Lower lobe of right lung (tissue), 2 donors: ENCODE measurements around the gene NCF4. TPM values are rescaled to one million over a fixed set of nuclear protein-coding genes. Genes with fewer than 3 reads are reported as not detected.

Source experiments
- ATAC-seq, 2 donors: fragments of 200-7000 bp; cut with Tn5 transposase; one replicate each; pipeline ENCODE4 v1.9.1; 2020 to 2022; ENCODE audit warnings: mild to moderate bottlenecking in 2 of 2, moderate library complexity in 2 of 2
- DNase-seq: peaks from one replicate; pipeline ENCODE4 v3.0.0-alpha.2; 2020
- H3K27ac ChIP-seq: fragments of 200-600 bp; one replicate; pipeline ENCODE4 v1.8.0; 2022
- H3K27me3 ChIP-seq: fragments of 200-600 bp; one replicate; pipeline ENCODE4 v1.8.0; 2022; ENCODE audit warnings: low read depth
- H3K36me3 ChIP-seq: fragments of 200-600 bp; one replicate; pipeline ENCODE4 v1.8.0; 2022; ENCODE audit warnings: mild to moderate bottlenecking
- H3K4me1 ChIP-seq: fragments of 200-600 bp; one replicate; pipeline ENCODE4 v1.8.0; 2022
- H3K4me3 ChIP-seq: fragments of 200-600 bp; one replicate; pipeline ENCODE4 v1.8.0; 2022; ENCODE audit warnings: mild to moderate bottlenecking
- H3K9me3 ChIP-seq: fragments of 200-600 bp; one replicate; pipeline ENCODE4 v1.8.0; 2022
- CTCF ChIP-seq: fragments of 200-600 bp; IDR thresholded peaks from one replicate; pipeline ENCODE4 v1.8.0; 2022; ENCODE audit warnings: antibody characterized with exemption, mild to moderate bottlenecking
- intact Hi-C: fragments of 100-400 bp; cut with DNase I; formaldehyde crosslinking; loops from one replicate; pipeline ENCODE4 v1.11.0; 2022
- total RNA-seq: library from RNA; stranded (reverse); fragmentation: NEBNext Ultra II Directional; extraction: Animal tissue kit (Norgen Biotek cat#: 25700); gene quantifications from one replicate; pipeline ENCODE4 v1.2.1, GENCODE V29; 2021
- donor health status: DM: no; HTN: yes; CAD: no; lungs with severe emphysema.

The NCF4 gene
- total RNA-seq, 1 donor from 2014 or later: 55.3 TPM

- H3K4me3 ChIP-seq: no peak overlapping the region
- H3K4me1 ChIP-seq: peaks cover 9% of the 10 kb centered on the region
- ATAC-seq (no peak), DNase-seq (no peak)
- peaks cover 30% of the 10 kb centered on the region for H3K36me3 ChIP-seq
- no peak for TF ChIP-seq CTCF
- intact Hi-C loops: no loop called here
- no peak overlapping the region for H3K27ac ChIP-seq
- H3K27me3 ChIP-seq: peaks cover 6% of the 10 kb centered on the region
- H3K9me3 ChIP-seq: no peaks in the 10 kb centered on the region
Measured at GRCh38 chr22:36924151-36924698, 63.4 kb downstream of the NCF4 start.

- H3K9me3 ChIP-seq: no peaks in the 10 kb centered on the region
- no peak for TF ChIP-seq CTCF
- peaks cover 40% of the 10 kb centered on the region for H3K36me3 ChIP-seq
- no peak overlapping the region for H3K27ac ChIP-seq
- peaks cover 9% of the 10 kb centered on the region for H3K4me1 ChIP-seq
- H3K27me3 ChIP-seq: peaks cover 6% of the 10 kb centered on the region
- intact Hi-C loops: no loop called here
- DNase-seq (no peak), ATAC-seq (no peak)
- no peak overlapping the region for H3K4me3 ChIP-seq
Measured at GRCh38 chr22:36925388-36926290, 64.8 kb downstream of the NCF4 start.

GRCh38 chr22:36926309-36926708 is 65.5 kb downstream of the NCF4 start:
- Histone ChIP-seq H3K9me3 (no peaks in the 10 kb centered on the region), H3K4me1 (peaks cover 9% of the 10 kb centered on the region), H3K27me3 (peaks cover 6% of the 10 kb centered on the region), H3K27ac (no peak overlapping the region), H3K36me3 (peaks cover 40% of the 10 kb centered on the region), H3K4me3 (no peak overlapping the region)
- no peak for TF ChIP-seq CTCF
- DNase-seq (no peak), ATAC-seq (no peak)
- intact Hi-C loops: no loop called here

- peaks cover 6% of the 10 kb centered on the region for H3K27me3 ChIP-seq
- intact Hi-C loops: no loop called here
- DNase-seq (no peak), ATAC-seq (no peak)
- no peaks in the 10 kb centered on the region for H3K9me3 ChIP-seq
- TF ChIP-seq CTCF: no peak
- peaks cover 40% of the 10 kb centered on the region for H3K36me3 ChIP-seq
- H3K27ac ChIP-seq: no peak overlapping the region
- H3K4me1 ChIP-seq: peaks cover 5% of the 10 kb centered on the region
- H3K4me3 ChIP-seq: no peak overlapping the region
Measured at GRCh38 chr22:36926721-36927435, 66.1 kb downstream of the NCF4 start.

Other genes with a start within 250 kb of the NCF4 start
- not detected for gene CACNG2, start 157.3 kb upstream of the NCF4 start, total RNA-seq
- gene IFT27, start 84.9 kb upstream of the NCF4 start, total RNA-seq: 30.2 TPM
- gene PVALB, start 44.0 kb upstream of the NCF4 start, total RNA-seq: 4.5 TPM
- 30.1 TPM for gene CSF2RB, start 52.6 kb downstream of the NCF4 start, total RNA-seq
- 48.3 TPM for gene TST, start 158.4 kb downstream of the NCF4 start, total RNA-seq
- 73.2 TPM for gene MPST, start 158.7 kb downstream of the NCF4 start, total RNA-seq
- gene KCTD17, start 190.7 kb downstream of the NCF4 start, total RNA-seq: 24.2 TPM
- 0.53 TPM for gene TMPRSS6, start 248.7 kb downstream of the NCF4 start, total RNA-seq